SU-DHL-6 (cell line): ENCODE results near the gene SYNDIG1.

Experiments used
- H2AFZ ChIP-seq: fragments of 200-600 bp; sonication (generic); 2 replicates; pipeline ENCODE4 v1.6.1; 2014; ENCODE audit warnings: low read depth, mild to moderate bottlenecking, moderate library complexity, mixed read lengths, antibody characterized with exemption, low read length; ENCODE audit not compliant: severe bottlenecking
- H3F3A ChIP-seq: fragments of 200-600 bp; shearing (Covaris generic); 2 replicates; pipeline ENCODE4 v1.6.0; 2016; ENCODE audit warnings: antibody characterized with exemption, mild to moderate bottlenecking; ENCODE audit not compliant: insufficient read depth
- H3K27ac ChIP-seq: fragments of 200-600 bp; sonication (generic); 2 replicates; pipeline ENCODE4 v1.5.1; 2016; ENCODE audit warnings: low read depth, mild to moderate bottlenecking, low read length, moderate library complexity, mixed read lengths
- H3K27me3 ChIP-seq: fragments of 200-600 bp; sonication (generic), shearing (Covaris generic); 2 replicates; pipeline ENCODE4 v1.6.0; 2014; ENCODE audit warnings: mild to moderate bottlenecking, low read length
- H3K36me3 ChIP-seq: fragments of 200-600 bp; sonication (generic); 2 replicates; pipeline ENCODE4 v1.6.1; 2014; ENCODE audit warnings: mild to moderate bottlenecking, low read length, mixed read lengths
- H3K4me2 ChIP-seq: fragments of 300-600, 200-600 bp; shearing (Covaris generic), sonication (generic); 2 replicates; pipeline ENCODE4 v1.6.0; 2014; ENCODE audit warnings: low read length, low read depth, mild to moderate bottlenecking; ENCODE audit not compliant: poor library complexity, severe bottlenecking
- H3K4me3 ChIP-seq: fragments of 200-600 bp; sonication (generic); 2 replicates; pipeline ENCODE4 v1.5.1; 2014; ENCODE audit warnings: antibody characterized with exemption, low read length, mild to moderate bottlenecking, mixed read lengths; ENCODE audit not compliant: insufficient read depth, poor library complexity, severe bottlenecking
- H3K79me2 ChIP-seq: fragments of 200-600 bp; sonication (generic); 2 replicates; pipeline ENCODE4 v1.6.1; 2014; ENCODE audit warnings: mild to moderate bottlenecking, low read length, moderate library complexity; ENCODE audit not compliant: insufficient read depth
- H3K9ac ChIP-seq: fragments of 200-600 bp; sonication (generic); 2 replicates; pipeline ENCODE4 v1.7.0; 2014; ENCODE audit warnings: mild to moderate bottlenecking, low read length
- H3K9me2 ChIP-seq: fragments of 200-600 bp; sonication (generic); replicated peaks from 2 replicates; pipeline ENCODE4 v1.6.1; 2014; ENCODE audit warnings: low read length; ENCODE audit not compliant: insufficient read depth
- H3K9me3 ChIP-seq: fragments of 200-600 bp; sonication (generic); 2 replicates; pipeline ENCODE4 v1.6.1; 2014; ENCODE audit warnings: low read length, mixed read lengths; ENCODE audit not compliant: insufficient read depth
- H4K20me1 ChIP-seq: fragments of 200-600 bp; sonication (generic); 2 replicates; pipeline ENCODE4 v1.6.1; 2014; ENCODE audit warnings: low read depth, mild to moderate bottlenecking, antibody characterized with exemption, low read length, moderate library complexity, mixed read lengths
- EZH2phosphoT487 ChIP-seq: fragments of 200-600 bp; sonication (generic), shearing (Covaris generic); conservative IDR thresholded peaks from 2 replicates; pipeline ENCODE4 v1.6.1; 2018; ENCODE audit warnings: mild to moderate bottlenecking, antibody characterized with exemption, low read length, moderate library complexity, mixed read lengths
- TF ChIP-seq, protein P1 (sequence below): fragments of 200-600 bp; sonication (generic); IDR thresholded peaks from one replicate; pipeline ENCODE4 v1.5.1; 2017; ENCODE audit warnings: antibody characterized with exemption, mild to moderate bottlenecking, low read length, moderate library complexity; ENCODE audit not compliant: insufficient read depth, poor library complexity, severe bottlenecking

SYNDIG1 gene

DNA sequence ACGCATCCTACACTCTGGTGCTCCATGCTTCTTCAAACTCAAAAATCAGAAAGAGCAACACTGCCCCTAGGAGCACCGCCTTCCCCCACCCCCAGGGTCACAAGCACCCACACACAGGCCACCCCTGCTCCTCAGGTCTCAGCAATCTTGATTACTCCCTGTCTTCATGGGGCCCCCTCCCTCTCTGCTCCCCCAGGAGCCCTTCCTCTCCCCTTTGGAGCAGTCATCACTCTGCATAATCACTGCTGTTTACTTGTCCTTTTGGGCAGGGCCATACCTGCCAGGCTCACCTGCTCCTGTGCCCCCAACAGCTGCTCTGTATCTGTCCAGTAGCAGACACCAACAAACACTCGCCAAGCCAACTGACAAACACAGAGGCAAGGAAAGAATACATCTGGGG, 7.6 kb upstream of the SYNDIG1 start:
- Histone ChIP-seq H3F3A (no peaks in the 10 kb centered on the region), H3K27me3 (no peaks in the 10 kb centered on the region; the same call in 1 of the 2 replicates), H4K20me1 (no peaks in the 10 kb centered on the region), H3K9me3 (no peaks in the 10 kb centered on the region), H3K9ac (no peak overlapping the region), H3K79me2 (no peaks in the 10 kb centered on the region), H3K27ac (no peak overlapping the region), H3K4me3 (no peak overlapping the region), H2AFZ (no peak overlapping the region), H3K36me3 (no peaks in the 10 kb centered on the region), H3K4me2 (no peak overlapping the region), H3K9me2 (no peaks in the 10 kb centered on the region)
- TF ChIP-seq, protein P1, sequence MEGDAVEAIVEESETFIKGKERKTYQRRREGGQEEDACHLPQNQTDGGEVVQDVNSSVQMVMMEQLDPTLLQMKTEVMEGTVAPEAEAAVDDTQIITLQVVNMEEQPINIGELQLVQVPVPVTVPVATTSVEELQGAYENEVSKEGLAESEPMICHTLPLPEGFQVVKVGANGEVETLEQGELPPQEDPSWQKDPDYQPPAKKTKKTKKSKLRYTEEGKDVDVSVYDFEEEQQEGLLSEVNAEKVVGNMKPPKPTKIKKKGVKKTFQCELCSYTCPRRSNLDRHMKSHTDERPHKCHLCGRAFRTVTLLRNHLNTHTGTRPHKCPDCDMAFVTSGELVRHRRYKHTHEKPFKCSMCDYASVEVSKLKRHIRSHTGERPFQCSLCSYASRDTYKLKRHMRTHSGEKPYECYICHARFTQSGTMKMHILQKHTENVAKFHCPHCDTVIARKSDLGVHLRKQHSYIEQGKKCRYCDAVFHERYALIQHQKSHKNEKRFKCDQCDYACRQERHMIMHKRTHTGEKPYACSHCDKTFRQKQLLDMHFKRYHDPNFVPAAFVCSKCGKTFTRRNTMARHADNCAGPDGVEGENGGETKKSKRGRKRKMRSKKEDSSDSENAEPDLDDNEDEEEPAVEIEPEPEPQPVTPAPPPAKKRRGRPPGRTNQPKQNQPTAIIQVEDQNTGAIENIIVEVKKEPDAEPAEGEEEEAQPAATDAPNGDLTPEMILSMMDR = no peak
- TF ChIP-seq EZH2phosphoT487 = no peak

DNA sequence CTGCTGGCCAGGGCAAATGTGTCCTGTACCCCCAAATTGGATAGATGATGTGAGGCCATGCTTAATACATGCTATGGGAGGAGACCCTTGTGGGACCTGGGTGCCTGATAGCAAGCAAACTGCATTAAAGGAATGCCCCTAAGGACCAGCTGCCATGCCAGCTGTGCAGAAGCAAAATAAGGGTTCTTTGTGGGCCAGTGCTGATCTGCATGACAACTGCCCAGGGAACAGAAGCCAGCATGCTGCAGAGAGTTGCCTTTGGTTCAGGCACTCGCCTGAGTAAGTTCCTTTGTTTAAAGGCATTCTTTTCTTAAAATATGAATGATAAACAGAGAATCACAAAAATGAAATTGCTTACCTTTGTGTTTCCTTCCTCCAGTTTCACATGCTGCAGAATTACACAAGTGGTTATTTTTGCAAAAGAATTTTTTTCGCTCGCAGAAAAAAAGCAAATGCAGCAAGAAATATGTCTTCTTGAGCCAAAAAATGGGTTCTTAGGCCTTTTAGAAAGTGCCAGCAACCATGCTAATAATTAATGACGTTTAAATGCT, 6.9 kb upstream of the SYNDIG1 start:
- Histone ChIP-seq H2AFZ (no peak overlapping the region), H3K27me3 (no peaks in the 10 kb centered on the region; the same call in 1 of the 2 replicates), H3K79me2 (no peaks in the 10 kb centered on the region), H3K36me3 (no peaks in the 10 kb centered on the region), H3K9me3 (no peaks in the 10 kb centered on the region), H3F3A (no peaks in the 10 kb centered on the region), H3K4me3 (no peak overlapping the region), H3K9ac (no peak overlapping the region), H3K4me2 (no peak overlapping the region), H3K27ac (no peak overlapping the region), H4K20me1 (no peaks in the 10 kb centered on the region), H3K9me2 (no peaks in the 10 kb centered on the region)
- TF ChIP-seq, protein P1 = no peak
- TF ChIP-seq EZH2phosphoT487 = no peak

- no peaks in the 10 kb centered on the region for H3K36me3 ChIP-seq
- H3K4me3 ChIP-seq = no peak overlapping the region
- no peak overlapping the region for H3K27ac ChIP-seq
- H3K27me3 ChIP-seq = no peaks in the 10 kb centered on the region; the same call in 1 of the 2 replicates
- no peaks in the 10 kb centered on the region for H3K79me2 ChIP-seq
- no peak overlapping the region for H2AFZ ChIP-seq
- H3F3A ChIP-seq = no peaks in the 10 kb centered on the region
- H3K4me2 ChIP-seq = no peak overlapping the region
- H4K20me1 ChIP-seq = no peaks in the 10 kb centered on the region
- H3K9ac ChIP-seq = no peak overlapping the region
- no peak for TF ChIP-seq EZH2phosphoT487
- H3K9me3 ChIP-seq = no peaks in the 10 kb centered on the region
- H3K9me2 ChIP-seq = no peaks in the 10 kb centered on the region
These were observed 4.3 kb upstream of the SYNDIG1 start for GRCh38 chr20:24465159-24465558.

DNA sequence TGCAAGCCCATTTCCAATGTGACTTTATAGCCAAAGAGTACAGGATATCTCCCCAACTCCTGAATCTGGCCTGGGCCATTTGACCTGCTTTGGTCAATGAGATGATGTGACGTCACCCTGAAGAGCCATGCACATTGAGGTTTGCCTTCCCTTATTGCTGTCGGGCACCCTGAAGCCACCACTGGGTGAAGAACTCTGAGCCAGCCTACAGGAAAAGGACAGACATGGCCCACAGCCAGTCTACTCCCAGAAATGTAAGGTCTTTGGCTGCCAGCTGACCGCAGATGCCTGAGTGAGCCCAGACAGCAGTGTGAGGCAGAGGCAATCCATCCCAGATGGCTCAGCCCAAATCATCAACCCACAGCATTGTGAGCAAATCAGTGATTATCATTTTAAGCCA, 3.7 kb upstream of the SYNDIG1 start:
- no peak overlapping the region for H3K27ac ChIP-seq
- no peak overlapping the region for H2AFZ ChIP-seq
- no peaks in the 10 kb centered on the region for H3K79me2 ChIP-seq
- no peaks in the 10 kb centered on the region for H3K9me2 ChIP-seq
- H3K27me3 ChIP-seq = no peaks in the 10 kb centered on the region; the same call in 1 of the 2 replicates
- H3K4me2 ChIP-seq = no peak overlapping the region
- no peak overlapping the region for H3K9ac ChIP-seq
- H3F3A ChIP-seq = no peaks in the 10 kb centered on the region
- no peaks in the 10 kb centered on the region for H4K20me1 ChIP-seq
- H3K36me3 ChIP-seq = no peaks in the 10 kb centered on the region
- no peak for TF ChIP-seq EZH2phosphoT487
- TF ChIP-seq, protein P1 = no peak
- H3K9me3 ChIP-seq = no peaks in the 10 kb centered on the region
- no peak overlapping the region for H3K4me3 ChIP-seq
